Measurements from ENCODE around the gene SOCS7.

SOCS7 gene

GRCh38 chr17:38420518-38420917 is 68.9 kb downstream of the SOCS7 start:
- H3K27ac ChIP-seq (ENCODE audit: low read depth, low read length) = peak overlapping the region; percentile 63
- peaks cover 30% of the 10 kb centered on the region for H3K4me1 ChIP-seq (ENCODE audit: control insufficient read depth, insufficient read depth, low read length)
- H3K9ac ChIP-seq (ENCODE audit: low read length) = no peak overlapping the region
- H3K4me3 ChIP-seq (ENCODE audit: low read length) = no peak overlapping the region
- H3K36me3 ChIP-seq (ENCODE audit: control insufficient read depth, insufficient read depth, low read length) = no peaks in the 10 kb centered on the region
- H3K27me3 ChIP-seq (ENCODE audit: control insufficient read depth, insufficient read depth, low read length) = peaks cover 10% of the 10 kb centered on the region

DNA sequence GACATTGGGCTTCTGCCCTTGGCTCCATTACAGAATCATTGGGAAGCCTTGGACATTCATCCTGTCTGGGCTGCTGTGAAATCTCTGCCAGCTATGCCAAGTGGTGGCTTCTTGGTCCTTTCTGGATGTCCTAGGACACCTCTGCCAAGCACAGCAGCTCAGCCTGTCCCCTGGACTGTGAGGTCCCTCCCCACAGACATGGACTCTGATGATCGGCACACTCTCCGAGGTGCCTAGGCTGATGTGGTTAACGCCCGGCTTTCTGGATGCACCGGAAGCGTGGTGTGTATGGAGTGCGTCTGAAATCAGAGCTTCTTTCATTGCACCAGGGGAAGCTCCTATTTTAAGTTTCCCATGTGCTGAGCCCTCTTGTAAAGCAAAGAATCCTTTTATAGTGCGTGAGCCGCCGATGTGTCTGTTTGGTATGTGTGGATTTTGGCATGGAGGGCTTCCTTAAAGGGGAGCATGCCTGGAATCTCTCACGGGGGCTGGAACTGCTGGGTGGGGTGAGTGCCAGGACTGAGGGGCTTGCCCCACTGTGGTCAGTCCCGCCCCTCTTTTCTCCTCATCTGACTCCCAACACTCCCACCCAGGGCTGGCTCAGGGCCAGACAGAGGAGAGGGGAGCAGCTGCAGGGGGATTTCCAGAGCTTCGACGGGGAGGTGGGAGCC is 69.7 kb downstream of the SOCS7 start:
- H3K4me3 ChIP-seq (ENCODE audit: low read length) = no peak overlapping the region
- peaks cover 30% of the 10 kb centered on the region for H3K4me1 ChIP-seq (ENCODE audit: control insufficient read depth, insufficient read depth, low read length)
- H3K36me3 ChIP-seq (ENCODE audit: control insufficient read depth, insufficient read depth, low read length) = no peaks in the 10 kb centered on the region
- H3K9ac ChIP-seq (ENCODE audit: low read length) = no peak overlapping the region
- peak overlapping the region; percentile 76 for H3K27ac ChIP-seq (ENCODE audit: low read depth, low read length)
- H3K27me3 ChIP-seq (ENCODE audit: control insufficient read depth, insufficient read depth, low read length) = peaks cover 10% of the 10 kb centered on the region

- Histone ChIP-seq H3K27ac (ENCODE audit: low read depth, low read length) (peak overlapping the region; percentile 76), H3K4me3 (ENCODE audit: low read length) (no peak overlapping the region), H3K36me3 (ENCODE audit: control insufficient read depth, insufficient read depth, low read length) (no peaks in the 10 kb centered on the region), H3K4me1 (ENCODE audit: control insufficient read depth, insufficient read depth, low read length) (peaks cover 38% of the 10 kb centered on the region), H3K27me3 (ENCODE audit: control insufficient read depth, insufficient read depth, low read length) (peaks cover 10% of the 10 kb centered on the region), H3K9ac (ENCODE audit: low read length) (no peak overlapping the region)
Observed at GRCh38 chr17:38421871-38422827, 70.5 kb downstream of the SOCS7 start.

DNA sequence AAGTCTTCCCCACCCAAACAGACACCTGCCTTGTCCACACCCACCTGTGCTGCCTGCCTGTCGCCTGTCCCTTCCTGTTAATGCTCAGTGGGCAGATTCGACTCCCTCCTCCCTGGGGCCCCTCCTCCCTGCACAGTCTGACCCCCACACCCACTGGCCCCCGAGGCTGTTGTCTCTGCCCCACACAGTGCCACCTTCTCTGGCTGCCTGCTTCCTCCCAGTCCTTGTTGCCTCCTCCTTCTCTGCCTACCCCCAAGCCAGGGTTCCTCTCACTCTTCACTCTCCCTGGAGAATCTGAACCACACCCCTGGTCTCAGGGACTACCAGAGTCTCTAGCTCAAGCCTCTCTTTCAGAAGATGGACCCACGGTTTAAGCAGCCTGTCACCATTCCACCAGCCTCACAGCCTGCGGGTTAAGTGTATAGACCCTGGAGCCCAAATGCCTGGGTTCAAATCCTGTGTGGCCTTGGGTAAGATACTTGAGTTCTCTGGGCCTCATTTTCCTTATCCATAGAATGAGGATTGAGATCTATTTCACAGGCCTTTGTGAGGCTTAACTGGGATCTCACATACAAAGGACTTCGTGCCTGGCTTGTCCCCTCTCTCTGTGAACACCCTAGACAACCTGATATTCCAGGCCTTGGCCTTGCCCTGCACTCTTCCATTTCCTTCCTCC is 72.8 kb downstream of the SOCS7 start:
- Histone ChIP-seq H3K27me3 (ENCODE audit: control insufficient read depth, insufficient read depth, low read length) (peaks cover 5% of the 10 kb centered on the region), H3K27ac (ENCODE audit: low read depth, low read length) (peak overlapping the region; percentile 72), H3K36me3 (ENCODE audit: control insufficient read depth, insufficient read depth, low read length) (no peaks in the 10 kb centered on the region), H3K4me1 (ENCODE audit: control insufficient read depth, insufficient read depth, low read length) (peaks cover 51% of the 10 kb centered on the region), H3K9ac (ENCODE audit: low read length) (no peak overlapping the region), H3K4me3 (ENCODE audit: low read length) (no peak overlapping the region)

GRCh38 chr17:38425031-38425430 is 73.4 kb downstream of the SOCS7 start:
- no peak overlapping the region for H3K4me3 ChIP-seq (ENCODE audit: low read length)
- peak overlapping the region; percentile 72 for H3K27ac ChIP-seq (ENCODE audit: low read depth, low read length)
- H3K36me3 ChIP-seq (ENCODE audit: control insufficient read depth, insufficient read depth, low read length) = no peaks in the 10 kb centered on the region
- H3K27me3 ChIP-seq (ENCODE audit: control insufficient read depth, insufficient read depth, low read length) = peaks cover 2% of the 10 kb centered on the region
- H3K9ac ChIP-seq (ENCODE audit: low read length) = no peak overlapping the region
- H3K4me1 ChIP-seq (ENCODE audit: control insufficient read depth, insufficient read depth, low read length) = peaks cover 54% of the 10 kb centered on the region

DNA sequence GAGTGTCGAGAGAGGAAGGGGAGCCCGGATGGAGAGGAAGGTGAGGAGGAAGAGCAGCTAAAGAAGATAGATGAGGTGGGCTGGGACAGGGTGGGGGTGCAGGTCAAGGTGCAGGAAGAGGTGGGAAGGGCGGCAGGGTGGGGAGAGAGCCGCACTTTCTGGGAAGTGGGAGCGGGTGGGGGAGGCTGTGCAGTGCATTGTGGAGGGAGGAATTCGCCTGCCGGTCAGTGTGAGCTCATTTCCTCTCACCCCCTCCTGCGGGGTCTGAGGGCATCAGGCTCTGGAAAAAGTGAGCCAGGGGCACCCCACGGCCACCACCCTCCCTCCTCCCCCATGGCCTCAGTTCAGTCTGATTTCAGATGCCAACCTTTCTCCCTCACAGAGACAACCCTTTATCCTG is 74.1 kb downstream of the SOCS7 start:
- H3K36me3 ChIP-seq (ENCODE audit: control insufficient read depth, insufficient read depth, low read length) = no peaks in the 10 kb centered on the region
- no peak overlapping the region for H3K9ac ChIP-seq (ENCODE audit: low read length)
- H3K4me3 ChIP-seq (ENCODE audit: low read length) = no peak overlapping the region
- peak overlapping the region; percentile 72 for H3K27ac ChIP-seq (ENCODE audit: low read depth, low read length)
- H3K27me3 ChIP-seq (ENCODE audit: control insufficient read depth, insufficient read depth, low read length) = peaks cover 2% of the 10 kb centered on the region
- peaks cover 53% of the 10 kb centered on the region for H3K4me1 ChIP-seq (ENCODE audit: control insufficient read depth, insufficient read depth, low read length)

GRCh38 chr17:38426441-38426840 is 74.8 kb downstream of the SOCS7 start:
- Histone ChIP-seq H3K9ac (ENCODE audit: low read length) (no peak overlapping the region), H3K27me3 (ENCODE audit: control insufficient read depth, insufficient read depth, low read length) (peaks cover 2% of the 10 kb centered on the region), H3K4me1 (ENCODE audit: control insufficient read depth, insufficient read depth, low read length) (peaks cover 51% of the 10 kb centered on the region), H3K27ac (ENCODE audit: low read depth, low read length) (peak overlapping the region; percentile 92), H3K36me3 (ENCODE audit: control insufficient read depth, insufficient read depth, low read length) (no peaks in the 10 kb centered on the region), H3K4me3 (ENCODE audit: low read length) (no peak overlapping the region)

GRCh38 chr17:38427160-38427949 is 75.7 kb downstream of the SOCS7 start:
- H3K36me3 ChIP-seq (ENCODE audit: control insufficient read depth, insufficient read depth, low read length) = no peaks in the 10 kb centered on the region
- H3K4me1 ChIP-seq (ENCODE audit: control insufficient read depth, insufficient read depth, low read length) = peaks cover 42% of the 10 kb centered on the region
- H3K27me3 ChIP-seq (ENCODE audit: control insufficient read depth, insufficient read depth, low read length) = no peaks in the 10 kb centered on the region
- H3K27ac ChIP-seq (ENCODE audit: low read depth, low read length) = peak overlapping the region; percentile 92
- peak overlapping the region; percentile 70 for H3K9ac ChIP-seq (ENCODE audit: low read length)
- peak overlapping the region; percentile 71 for H3K4me3 ChIP-seq (ENCODE audit: low read length)

DNA sequence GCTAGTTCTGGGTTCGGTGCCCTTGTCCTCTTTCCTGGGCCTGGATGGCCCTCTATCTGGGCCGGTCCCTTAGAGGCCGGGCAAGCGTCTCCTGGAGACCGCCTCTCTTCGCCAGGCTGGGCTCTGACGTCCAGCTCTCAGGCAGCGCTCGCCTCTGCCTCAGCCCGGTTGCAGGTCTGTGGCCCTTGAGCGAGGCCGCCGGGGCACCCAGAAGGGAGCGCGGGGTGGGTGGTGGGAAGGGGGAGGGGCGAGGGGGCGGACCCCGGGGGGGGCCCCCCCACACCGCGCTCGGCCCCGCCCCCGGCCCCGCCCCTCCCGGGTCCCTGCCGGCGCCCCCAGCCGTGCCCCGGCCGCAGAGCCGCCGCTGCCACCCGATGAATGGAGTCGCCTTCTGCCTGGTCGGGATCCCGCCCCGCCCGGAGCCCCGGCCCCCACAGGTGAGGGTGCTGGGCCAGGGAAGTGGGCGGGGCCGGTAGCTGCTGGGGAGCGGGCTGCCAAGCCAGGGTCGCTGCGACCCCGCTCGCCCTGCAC is 76.5 kb downstream of the SOCS7 start, which contains the start of gene ARHGAP23:
ARHGAP23 (plus strand) TSS at position 353 of the 531 bp plus-strand sequence; CDS start at position 375, 22 bp downstream.
- H3K4me1 ChIP-seq (ENCODE audit: control insufficient read depth, insufficient read depth, low read length) = peaks cover 39% of the 10 kb centered on the region
- H3K27me3 ChIP-seq (ENCODE audit: control insufficient read depth, insufficient read depth, low read length) = no peaks in the 10 kb centered on the region
- peak within 1 kb of the TSS; percentile 92 for H3K27ac ChIP-seq (ENCODE audit: low read depth, low read length)
- H3K36me3 ChIP-seq (ENCODE audit: control insufficient read depth, insufficient read depth, low read length) = no peaks in the 10 kb centered on the region
- H3K4me3 ChIP-seq (ENCODE audit: low read length) = peak within 1 kb of the TSS; percentile 75
- H3K9ac ChIP-seq (ENCODE audit: low read length) = peak within 1 kb of the TSS; percentile 70

DNA sequence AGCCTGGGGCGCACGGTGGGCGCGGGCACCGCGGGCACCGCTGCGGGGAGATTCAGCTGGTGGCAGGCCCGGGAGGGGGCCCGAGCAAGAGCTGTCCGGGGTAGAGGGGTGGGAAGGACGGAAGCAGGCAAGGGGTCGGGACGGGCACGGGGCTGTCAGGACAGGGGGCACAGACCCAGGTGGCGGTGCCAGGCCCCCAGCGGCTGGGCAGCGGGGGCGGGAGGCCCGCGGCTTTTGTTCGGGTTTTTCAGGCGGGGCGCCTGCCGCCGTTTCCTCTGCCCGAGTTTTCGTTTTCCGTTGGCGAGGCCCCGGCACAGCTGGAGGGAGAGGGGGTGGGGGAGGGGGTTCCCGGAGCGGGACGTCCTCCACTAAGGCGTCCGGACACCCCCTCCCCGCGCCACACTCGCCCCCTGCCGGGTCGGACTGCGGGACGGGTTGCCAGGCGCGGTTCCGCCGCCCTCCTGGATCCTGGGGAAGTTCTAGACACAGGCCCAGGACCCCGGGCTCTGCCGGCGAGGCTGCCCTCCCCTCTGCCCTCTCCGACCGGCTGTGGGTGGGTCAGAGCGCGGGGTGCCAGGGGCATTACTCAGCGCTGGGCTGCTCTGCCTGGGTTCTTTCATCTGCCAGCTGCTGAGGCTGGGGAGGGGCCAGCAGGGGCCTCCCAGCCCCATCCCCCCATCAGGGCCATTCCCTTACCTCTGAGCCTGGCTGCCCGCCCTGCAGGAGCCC is 77.2 kb downstream of the SOCS7 start:
- Histone ChIP-seq H3K36me3 (ENCODE audit: control insufficient read depth, insufficient read depth, low read length) (no peaks in the 10 kb centered on the region), H3K4me3 (ENCODE audit: low read length) (peak overlapping the region; percentile 75), H3K27ac (ENCODE audit: low read depth, low read length) (peak overlapping the region; percentile 92), H3K9ac (ENCODE audit: low read length) (peak overlapping the region; percentile 60), H3K4me1 (ENCODE audit: control insufficient read depth, insufficient read depth, low read length) (peaks cover 39% of the 10 kb centered on the region), H3K27me3 (ENCODE audit: control insufficient read depth, insufficient read depth, low read length) (no peaks in the 10 kb centered on the region)

DNA sequence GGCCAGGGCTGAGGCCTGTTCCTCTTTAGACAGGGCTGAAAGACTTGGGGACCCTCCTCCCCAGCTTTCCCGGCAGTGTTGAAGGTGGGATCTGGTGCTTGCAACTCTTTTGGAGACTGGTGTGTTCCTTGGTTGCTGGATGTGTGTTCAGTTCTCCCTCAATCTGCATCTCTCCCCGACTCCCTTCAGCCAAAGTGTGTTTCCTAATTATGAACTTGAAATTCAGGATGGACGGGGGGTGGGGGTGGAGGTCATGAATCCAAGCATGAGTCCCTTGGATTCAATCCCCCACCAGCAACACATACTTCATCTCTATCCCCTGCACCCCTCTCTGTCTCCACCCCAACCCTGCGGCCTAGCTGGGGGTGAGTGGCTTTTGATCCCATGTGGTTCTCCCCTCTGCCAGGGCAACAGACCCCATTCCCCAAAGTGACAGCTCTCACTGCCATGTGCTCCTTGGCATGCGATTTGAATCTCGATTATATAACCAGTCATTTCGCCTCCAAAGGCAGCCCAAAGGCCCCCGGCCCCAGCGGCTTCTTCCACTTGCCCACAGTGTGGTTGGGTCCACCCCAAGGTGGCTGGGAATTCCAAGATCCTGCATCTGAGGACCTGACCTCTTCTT is 77.9 kb downstream of the SOCS7 start:
- Histone ChIP-seq H3K4me3 (ENCODE audit: low read length) (peak overlapping the region; percentile 75), H3K9ac (ENCODE audit: low read length) (peak overlapping the region; percentile 21), H3K27ac (ENCODE audit: low read depth, low read length) (peak overlapping the region; percentile 92), H3K4me1 (ENCODE audit: control insufficient read depth, insufficient read depth, low read length) (peaks cover 39% of the 10 kb centered on the region), H3K27me3 (ENCODE audit: control insufficient read depth, insufficient read depth, low read length) (no peaks in the 10 kb centered on the region), H3K36me3 (ENCODE audit: control insufficient read depth, insufficient read depth, low read length) (no peaks in the 10 kb centered on the region)

Measured in rectal smooth muscle tissue (tissue), 1 donor.